Measurements from ENCODE around the gene B4GALT2. TPM values are rescaled to one million over a fixed set of nuclear protein-coding genes. Genes with fewer than 3 reads are reported as not detected.

B4GALT2 gene
- total RNA-seq, 1 donor from 2014 or later = 56.6 TPM

GRCh38 chr1:43992232-43992995, 13.4 kb downstream of the B4GALT2 start:
- peaks cover 2% of the 10 kb centered on the region for H3K36me3 Mint-ChIP-seq (ENCODE audit: low read depth, unreplicated experiment)
- Histone ChIP-seq H3K79me2 (ENCODE audit: insufficient read depth, low read length) (no peaks in the 10 kb centered on the region), H3K4me1 (ENCODE audit: insufficient read depth, low read length) (peaks cover 6% of the 10 kb centered on the region), H3K36me3 (ENCODE audit: insufficient read depth, low read length) (no peaks in the 10 kb centered on the region), H3K27ac (ENCODE audit: low read depth, low read length) (no peak overlapping the region), H3K9me3 (ENCODE audit: insufficient read depth, low read depth, low read length) (no peaks in the 10 kb centered on the region), H3K4me3 (ENCODE audit: insufficient read depth, low read depth, low read length) (peak overlapping the region; percentile 64), H2AFZ (ENCODE audit: low read depth, low read length) (peak overlapping the region; percentile 92), H3K4me2 (ENCODE audit: low read length) (peak overlapping the region; percentile 98), H4K20me1 (ENCODE audit: insufficient read depth, low read length) (no peaks in the 10 kb centered on the region), H3K9ac (ENCODE audit: low read length) (peak overlapping the region; percentile 74), H3K27me3 (ENCODE audit: insufficient read depth, low read length) (no peaks in the 10 kb centered on the region)
- peak overlapping the region; percentile 78 for H3K27ac Mint-ChIP-seq (ENCODE audit: unreplicated experiment)
- H3K4me3 Mint-ChIP-seq (ENCODE audit: unreplicated experiment) = peak overlapping the region; percentile 88
- TF ChIP-seq CTCF (IDR thresholded peaks at IDR 0.05; ENCODE audit: insufficient read depth, low read depth, low read length) (no peak), EZH2 (IDR thresholded peaks at IDR 0.05; ENCODE audit: insufficient read depth, low read length) (no peak)
- no peaks in the 10 kb centered on the region for H3K27me3 Mint-ChIP-seq (ENCODE audit: low read depth, unreplicated experiment)
- peaks cover 4% of the 10 kb centered on the region for H3K4me1 Mint-ChIP-seq (ENCODE audit: low read depth, unreplicated experiment)
- peaks cover 2% of the 10 kb centered on the region for H3K9me3 Mint-ChIP-seq (ENCODE audit: unreplicated experiment)
- no peak for DNase-seq (ENCODE audit: low read depth)
- FAIRE-seq = no peak

GRCh38 chr1:43993206-43993914, 14.3 kb downstream of the B4GALT2 start:
- Histone ChIP-seq H2AFZ (ENCODE audit: low read depth, low read length) (no peak overlapping the region), H3K27me3 (ENCODE audit: insufficient read depth, low read length) (no peaks in the 10 kb centered on the region), H3K4me3 (ENCODE audit: insufficient read depth, low read depth, low read length) (no peak overlapping the region), H3K9ac (ENCODE audit: low read length) (no peak overlapping the region), H3K79me2 (ENCODE audit: insufficient read depth, low read length) (no peaks in the 10 kb centered on the region), H3K4me1 (ENCODE audit: insufficient read depth, low read length) (peaks cover 6% of the 10 kb centered on the region), H3K27ac (ENCODE audit: low read depth, low read length) (no peak overlapping the region), H3K4me2 (ENCODE audit: low read length) (no peak overlapping the region), H3K36me3 (ENCODE audit: insufficient read depth, low read length) (no peaks in the 10 kb centered on the region), H4K20me1 (ENCODE audit: insufficient read depth, low read length) (no peaks in the 10 kb centered on the region), H3K9me3 (ENCODE audit: insufficient read depth, low read depth, low read length) (no peaks in the 10 kb centered on the region)
- H3K27ac Mint-ChIP-seq (ENCODE audit: unreplicated experiment) = no peak overlapping the region
- H3K27me3 Mint-ChIP-seq (ENCODE audit: low read depth, unreplicated experiment) = no peaks in the 10 kb centered on the region
- no peak for DNase-seq (ENCODE audit: low read depth)
- no peak for FAIRE-seq
- peaks cover 2% of the 10 kb centered on the region for H3K4me1 Mint-ChIP-seq (ENCODE audit: low read depth, unreplicated experiment)
- TF ChIP-seq EZH2 (IDR thresholded peaks at IDR 0.05; ENCODE audit: insufficient read depth, low read length) = no peak
- no peak for TF ChIP-seq CTCF (IDR thresholded peaks at IDR 0.05; ENCODE audit: insufficient read depth, low read depth, low read length)
- peaks cover 2% of the 10 kb centered on the region for H3K9me3 Mint-ChIP-seq (ENCODE audit: unreplicated experiment)
- H3K36me3 Mint-ChIP-seq (ENCODE audit: low read depth, unreplicated experiment) = peaks cover 2% of the 10 kb centered on the region
- peak overlapping the region; percentile 14 for H3K4me3 Mint-ChIP-seq (ENCODE audit: unreplicated experiment)
